Erythroblast (primary cell): ENCODE results near the gene COPG2.

Experiments used
- GATA1 ChIP-seq: IDR thresholded peaks from 2 replicates; pipeline ENCODE4 v1.6.1; 2011; ENCODE audit warnings: low read depth, mild to moderate bottlenecking, control low read depth, low read length, moderate library complexity
- POLR2A ChIP-seq: IDR thresholded peaks from 2 replicates; pipeline ENCODE4 v1.6.1; 2011; ENCODE audit warnings: mild to moderate bottlenecking, low read length

DNA sequence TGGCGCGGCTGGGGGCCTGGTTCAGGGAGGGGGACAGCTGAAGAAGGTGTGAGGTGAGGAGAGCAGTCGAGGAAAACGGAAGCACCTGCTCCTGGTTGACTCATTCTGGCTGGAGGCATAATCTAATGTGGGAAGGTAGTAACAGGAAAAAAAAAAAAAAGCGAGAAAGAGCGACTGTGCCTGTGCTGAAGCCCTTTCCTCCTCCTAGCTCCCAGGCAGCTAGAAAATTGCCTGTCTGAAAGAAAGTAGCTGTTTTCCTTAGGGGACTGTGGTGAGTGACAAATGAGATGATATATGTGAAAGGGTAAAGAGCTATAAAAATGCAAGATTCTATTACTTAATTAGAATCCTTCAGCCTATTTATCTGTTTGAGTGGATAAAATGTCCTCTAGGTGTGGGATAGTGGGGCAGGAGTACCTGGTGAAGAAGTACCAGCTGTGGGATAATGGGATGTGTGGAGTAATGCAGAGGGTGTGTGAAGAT is 181.6 kb downstream of the COPG2 start:
- no peak for TF ChIP-seq POLR2A
- TF ChIP-seq GATA1: no peak
